Activated naive CD4-positive, alpha-beta T cell (primary cell): Measurements from ENCODE around the gene ST3GAL6.

Experiments used
- DNase-seq, 4 experiments: peaks; one replicate each; lab custom pipeline; 2025; lab: John Stamatoyannopoulos, UW

ST3GAL6 gene

DNA sequence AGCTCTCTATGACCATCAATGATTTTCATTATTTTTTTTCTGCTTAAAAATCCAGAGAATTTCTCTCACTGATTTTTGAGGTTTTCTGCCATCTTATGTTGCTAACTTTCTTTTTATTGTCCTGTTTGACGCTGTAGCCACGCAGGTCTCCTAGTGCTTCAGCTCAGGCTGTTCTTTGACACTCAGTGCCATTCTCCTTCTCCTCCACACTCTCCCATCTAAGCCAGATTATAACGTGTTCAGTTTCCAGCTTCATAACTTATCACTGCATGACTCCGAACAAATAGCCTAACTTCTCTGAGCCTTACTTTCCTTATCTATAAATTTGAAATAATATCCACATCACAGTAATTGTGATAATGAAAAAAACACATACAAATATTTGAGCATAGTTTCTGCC is 22.8 kb upstream of the ST3GAL6 start:
- DNase-seq: no peak

GRCh38 chr3:98741121-98741716 is 21.9 kb upstream of the ST3GAL6 start:
- DNase-seq: no peak

- DNase-seq: no peak
Measured at GRCh38 chr3:98743071-98743470, 20.1 kb upstream of the ST3GAL6 start.

GRCh38 chr3:98744283-98744682 is 18.9 kb upstream of the ST3GAL6 start:
- DNase-seq: no peak

- DNase-seq: no peak
Measured at GRCh38 chr3:98745718-98746117, 17.4 kb upstream of the ST3GAL6 start.

- no peak for DNase-seq
Measured at GRCh38 chr3:98746122-98746521, 17.0 kb upstream of the ST3GAL6 start.

DNA sequence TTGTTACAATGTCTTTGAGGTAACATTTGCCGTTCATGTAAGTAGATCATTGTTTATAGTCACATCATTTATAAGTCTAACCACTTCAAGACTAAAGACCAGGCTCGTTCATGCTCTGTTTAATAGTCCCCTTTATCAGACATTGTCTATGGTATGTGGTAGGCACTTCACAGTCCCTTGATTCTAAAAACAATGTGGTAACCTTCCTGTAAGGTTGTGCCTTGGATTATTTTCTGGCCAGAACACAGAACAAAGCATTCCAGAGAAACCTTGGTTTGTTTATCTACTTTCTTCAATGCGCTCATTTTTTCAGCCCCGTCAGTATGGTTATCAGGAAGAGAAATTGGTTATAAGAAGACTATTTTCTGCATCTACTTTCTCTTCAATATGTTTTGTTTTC is 16.3 kb upstream of the ST3GAL6 start:
- no peak for DNase-seq

DNA sequence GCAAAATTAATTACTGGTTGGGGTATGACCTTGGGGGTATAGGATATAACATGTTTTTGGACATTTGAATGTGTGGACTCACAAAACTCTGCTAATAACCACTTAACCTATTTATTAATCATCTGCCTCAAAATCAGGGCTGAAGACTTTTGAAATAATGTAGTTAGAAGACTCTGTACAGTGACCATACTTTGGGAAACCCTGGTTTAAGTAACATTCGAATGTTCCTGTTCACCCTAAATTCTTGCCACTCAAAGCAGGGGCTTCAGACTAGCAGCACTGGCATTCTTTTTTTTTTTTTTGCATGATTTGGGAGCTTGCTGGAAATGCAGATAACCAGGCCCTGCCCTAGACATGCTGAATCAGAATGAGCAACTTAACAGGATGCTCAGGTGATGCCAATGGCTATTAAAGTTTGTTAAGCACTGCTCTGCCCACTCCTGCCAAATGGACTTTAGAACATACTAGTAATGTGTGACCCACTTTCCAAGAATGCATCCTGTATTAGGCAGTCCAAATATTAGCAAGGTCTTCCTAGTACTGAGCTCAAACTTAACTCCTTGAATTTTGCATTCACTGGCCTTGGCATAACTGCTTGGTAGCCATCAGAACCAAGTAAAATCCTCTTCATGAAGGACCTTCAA is 12.7 kb upstream of the ST3GAL6 start:
- no peak for DNase-seq

DNA sequence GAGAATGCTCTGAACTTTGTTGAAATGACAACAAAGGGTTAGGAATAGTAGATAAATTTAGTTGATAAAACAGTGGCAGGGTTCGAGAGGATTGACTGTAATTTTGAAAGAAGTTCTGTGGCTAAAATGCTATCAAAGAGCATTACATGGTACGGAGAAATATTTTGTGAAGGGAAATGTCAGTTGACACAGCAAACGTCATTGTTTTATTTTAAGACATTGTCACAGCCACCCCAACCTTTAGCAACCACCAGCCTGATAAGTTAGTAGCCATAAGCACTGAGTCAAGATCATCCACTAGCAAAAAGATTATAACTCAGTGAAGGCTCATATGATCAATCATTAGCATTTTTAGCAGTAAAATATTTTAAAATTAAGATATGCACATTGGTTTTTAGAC is 8.7 kb upstream of the ST3GAL6 start:
- no peak for DNase-seq

DNA sequence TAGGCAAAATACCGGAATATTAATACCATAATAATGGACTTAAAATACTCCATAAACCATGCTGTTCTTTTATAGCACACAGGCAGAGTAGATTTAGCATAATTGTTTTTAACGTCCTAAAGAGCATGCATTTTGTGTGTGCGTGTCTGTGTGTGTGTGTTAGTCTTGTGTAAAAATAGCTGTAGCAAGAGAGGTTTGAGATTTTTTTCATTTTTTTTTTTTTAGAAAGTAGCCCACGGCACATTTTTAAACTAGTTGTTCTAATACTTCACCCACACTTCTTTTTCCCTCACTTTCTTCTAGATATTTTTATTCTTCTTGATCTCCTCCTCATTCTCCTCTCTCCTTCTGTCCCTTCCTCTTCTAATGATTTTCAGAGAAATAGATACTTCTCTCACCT is 7.5 kb upstream of the ST3GAL6 start:
- DNase-seq: no peak

DNA sequence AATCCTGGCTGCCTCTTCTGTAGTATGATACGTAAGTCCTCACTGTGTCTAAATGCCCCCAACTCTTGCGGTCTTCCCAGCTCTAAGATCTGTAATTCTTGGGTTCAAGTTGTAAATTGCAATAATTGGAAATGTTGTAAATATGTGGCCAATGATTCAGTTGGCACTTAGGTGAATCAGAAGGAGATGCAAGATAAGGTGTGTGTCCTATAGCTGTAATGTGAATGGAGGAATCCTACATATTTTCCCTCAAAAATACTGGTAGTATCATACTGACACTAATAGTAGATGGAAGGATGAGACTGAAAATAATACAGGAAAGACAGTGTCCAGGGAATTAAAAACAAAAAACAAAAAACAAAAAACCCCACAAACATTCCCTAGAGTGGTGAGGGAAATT is 3.5 kb upstream of the ST3GAL6 start:
- DNase-seq: no peak

GRCh38 chr3:98761643-98762229 is 1.4 kb upstream of the ST3GAL6 start:
- no peak for DNase-seq

GRCh38 chr3:98763819-98764418 is 779 bp downstream of the ST3GAL6 start:
- no peak for DNase-seq

DNA sequence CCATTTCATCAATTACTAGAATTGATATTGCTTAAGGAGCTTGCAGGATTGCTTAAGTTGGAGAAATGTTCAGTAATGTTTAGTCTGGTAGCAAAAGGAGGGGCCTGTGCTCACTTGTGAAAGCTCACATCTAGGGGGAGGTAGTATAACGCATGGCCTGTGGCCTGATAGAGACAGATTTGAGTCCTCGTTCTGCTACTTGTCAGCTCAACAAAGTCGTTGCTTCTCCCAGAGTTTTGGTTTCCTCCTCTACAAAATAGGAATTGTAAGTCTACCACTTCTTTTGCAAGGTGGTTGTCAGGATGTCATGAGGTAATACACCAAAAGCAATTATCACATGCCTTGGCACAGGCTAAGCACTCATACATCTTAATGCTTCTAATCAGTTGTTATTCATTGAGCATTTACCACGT is 1.3 kb downstream of the ST3GAL6 start:
- no peak for DNase-seq

- no peak for DNase-seq
Measured at GRCh38 chr3:98765721-98766120, 2.6 kb downstream of the ST3GAL6 start.

GRCh38 chr3:98766924-98767323 is 3.8 kb downstream of the ST3GAL6 start:
- no peak for DNase-seq

- no peak for DNase-seq
Measured at GRCh38 chr3:98768961-98769360, 5.8 kb downstream of the ST3GAL6 start.

DNA sequence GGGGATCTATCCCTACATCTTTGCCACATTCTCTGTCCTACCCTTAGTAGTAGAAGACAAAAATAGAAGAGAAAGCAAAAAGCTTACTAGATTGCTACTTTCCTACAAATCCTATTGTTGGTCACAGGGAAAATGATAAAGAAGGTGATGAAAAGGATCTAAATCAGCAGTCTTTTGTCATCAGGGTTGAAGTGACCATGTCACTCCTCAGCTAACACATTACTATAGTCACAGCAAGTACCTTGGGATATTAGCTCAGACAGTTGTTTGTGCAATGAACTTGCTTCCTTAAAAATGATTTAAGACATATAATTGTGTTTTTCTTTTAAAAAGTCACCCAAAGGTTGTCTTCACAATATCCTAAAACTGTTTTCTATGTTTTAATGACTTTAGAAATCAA is 6.3 kb downstream of the ST3GAL6 start:
- no peak for DNase-seq

- no peak for DNase-seq
Measured at GRCh38 chr3:98770261-98771039, 7.3 kb downstream of the ST3GAL6 start.

- DNase-seq: no peak
Measured at GRCh38 chr3:98772022-98772421, 8.9 kb downstream of the ST3GAL6 start.

GRCh38 chr3:98775459-98776139 is 12.5 kb downstream of the ST3GAL6 start:
- DNase-seq: no peak

GRCh38 chr3:98776140-98776493 is 13.0 kb downstream of the ST3GAL6 start:
- DNase-seq: no peak
